HUES48 (cell line): ENCODE data around the gene ASB7.

Experiments used
- H3K27ac ChIP-seq: one replicate; pipeline ENCODE4 v1.7.0; 2013; ENCODE audit warnings: low read depth, low read length, inconsistent platforms
- H3K27me3 ChIP-seq: 2 replicates; pipeline ENCODE4 v1.6.1; 2013; ENCODE audit warnings: mild to moderate bottlenecking, low read length; ENCODE audit not compliant: control insufficient read depth, insufficient read depth
- H3K36me3 ChIP-seq: 2 replicates; pipeline ENCODE4 v1.6.1; 2013; ENCODE audit warnings: low read length; ENCODE audit not compliant: control insufficient read depth, insufficient read depth
- H3K4me1 ChIP-seq: 2 replicates; pipeline ENCODE4 v1.6.1; 2013; ENCODE audit warnings: mild to moderate bottlenecking, low read length; ENCODE audit not compliant: control insufficient read depth, insufficient read depth
- H3K4me3 ChIP-seq: 2 replicates; pipeline ENCODE4 v1.5.1; 2013; ENCODE audit warnings: mild to moderate bottlenecking, low read depth, low read length
- H3K9ac ChIP-seq: 2 replicates; pipeline ENCODE4 v1.6.1; 2013; ENCODE audit warnings: mild to moderate bottlenecking, low read depth, low read length, moderate library complexity
- H3K9me3 ChIP-seq: 2 replicates; pipeline ENCODE4 v1.6.1; 2013; ENCODE audit warnings: low read length; ENCODE audit not compliant: control insufficient read depth, insufficient read depth

Gene ASB7

DNA sequence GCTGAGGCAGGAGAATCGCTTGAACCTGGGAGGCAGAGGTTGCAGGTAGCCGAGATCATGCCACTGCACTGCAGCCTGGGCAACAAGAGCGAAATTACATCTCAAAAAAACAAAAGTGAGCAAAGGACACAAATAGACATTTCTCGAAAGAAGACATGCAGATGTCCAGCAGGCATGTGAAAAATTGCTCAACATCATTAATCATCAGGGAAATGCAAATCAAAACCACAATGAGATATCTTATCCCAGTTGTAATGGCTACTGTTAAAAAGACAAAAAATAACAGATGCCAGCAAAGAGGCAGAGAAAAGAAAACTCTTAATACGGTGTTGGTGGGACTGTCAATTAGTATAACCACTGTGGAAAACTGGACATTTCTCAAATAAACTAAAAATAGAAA is 20.9 kb downstream of the ASB7 start:
- Histone ChIP-seq H3K9me3 (no peaks in the 10 kb centered on the region), H3K4me1 (no peaks in the 10 kb centered on the region), H3K27me3 (no peaks in the 10 kb centered on the region), H3K36me3 (peaks cover 20% of the 10 kb centered on the region), H3K27ac (no peak overlapping the region), H3K9ac (no peak overlapping the region), H3K4me3 (no peak overlapping the region)

DNA sequence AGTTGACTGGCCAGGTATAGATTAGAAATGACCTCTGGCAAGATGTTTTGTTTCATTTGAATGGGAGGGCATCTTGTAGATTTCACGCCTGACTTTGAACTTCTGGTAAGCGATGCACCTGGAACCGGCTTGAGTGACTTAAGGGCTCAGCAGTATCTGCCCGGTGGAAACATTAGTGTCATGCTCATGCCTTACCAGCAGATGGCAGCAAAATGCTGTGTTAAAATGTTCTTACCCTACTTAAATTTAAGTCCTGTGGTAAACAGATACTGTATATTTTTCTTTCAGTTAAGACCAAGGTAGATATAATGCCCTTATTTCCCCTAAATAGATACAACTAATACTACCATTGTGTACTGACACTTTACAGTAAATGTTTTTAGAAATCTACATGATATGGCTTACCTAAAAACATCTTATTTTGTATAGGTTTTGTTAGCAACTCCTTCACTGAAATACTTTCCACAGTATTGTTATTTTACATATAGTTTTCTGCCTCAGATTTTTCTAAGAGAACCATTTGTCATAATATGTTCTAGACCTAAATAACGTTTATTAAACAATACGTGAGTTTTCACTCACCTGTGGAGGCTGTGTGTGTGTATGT is 25.5 kb downstream of the ASB7 start:
- Histone ChIP-seq H3K27me3 (no peaks in the 10 kb centered on the region), H3K9ac (no peak overlapping the region), H3K27ac (no peak overlapping the region), H3K36me3 (peaks cover 27% of the 10 kb centered on the region), H3K9me3 (no peaks in the 10 kb centered on the region), H3K4me3 (no peak overlapping the region), H3K4me1 (peaks cover 4% of the 10 kb centered on the region; the same call in 1 of the 2 replicates)

- Histone ChIP-seq H3K27ac (no peak overlapping the region), H3K9ac (no peak overlapping the region), H3K36me3 (peaks cover 27% of the 10 kb centered on the region), H3K27me3 (no peaks in the 10 kb centered on the region), H3K4me3 (no peak overlapping the region), H3K4me1 (peaks cover 4% of the 10 kb centered on the region; the same call in 1 of the 2 replicates), H3K9me3 (no peaks in the 10 kb centered on the region)
These were observed 26.4 kb downstream of the ASB7 start for GRCh38 chr15:100628746-100629145.

- peaks cover 27% of the 10 kb centered on the region for H3K36me3 ChIP-seq
- no peak overlapping the region for H3K9ac ChIP-seq
- H3K27me3 ChIP-seq, result no peaks in the 10 kb centered on the region
- peaks cover 30% of the 10 kb centered on the region for H3K4me1 ChIP-seq
- H3K4me3 ChIP-seq, result no peak overlapping the region
- H3K9me3 ChIP-seq, result no peaks in the 10 kb centered on the region
- no peak overlapping the region for H3K27ac ChIP-seq
These were observed 29.4 kb downstream of the ASB7 start for GRCh38 chr15:100631831-100632230.

DNA sequence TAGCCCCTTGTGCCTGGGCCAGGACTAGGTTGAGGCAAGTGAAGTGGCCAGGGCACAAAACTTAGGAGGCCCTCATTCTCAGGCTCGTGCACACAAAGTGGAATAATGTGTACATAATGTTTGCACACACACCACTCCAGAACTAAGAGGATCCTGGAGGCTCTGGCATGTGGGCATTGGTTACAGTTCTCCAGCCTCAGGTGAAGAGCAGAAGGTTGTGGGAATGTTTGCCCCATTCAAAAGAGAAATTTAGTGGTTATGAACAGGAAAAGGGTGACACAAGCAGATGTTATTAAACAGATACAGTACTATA is 31.3 kb downstream of the ASB7 start:
- Histone ChIP-seq H3K9me3 (no peaks in the 10 kb centered on the region), H3K9ac (no peak overlapping the region), H3K27me3 (no peaks in the 10 kb centered on the region), H3K27ac (no peak overlapping the region), H3K36me3 (peaks cover 27% of the 10 kb centered on the region), H3K4me1 (peaks cover 30% of the 10 kb centered on the region), H3K4me3 (no peak overlapping the region)

DNA sequence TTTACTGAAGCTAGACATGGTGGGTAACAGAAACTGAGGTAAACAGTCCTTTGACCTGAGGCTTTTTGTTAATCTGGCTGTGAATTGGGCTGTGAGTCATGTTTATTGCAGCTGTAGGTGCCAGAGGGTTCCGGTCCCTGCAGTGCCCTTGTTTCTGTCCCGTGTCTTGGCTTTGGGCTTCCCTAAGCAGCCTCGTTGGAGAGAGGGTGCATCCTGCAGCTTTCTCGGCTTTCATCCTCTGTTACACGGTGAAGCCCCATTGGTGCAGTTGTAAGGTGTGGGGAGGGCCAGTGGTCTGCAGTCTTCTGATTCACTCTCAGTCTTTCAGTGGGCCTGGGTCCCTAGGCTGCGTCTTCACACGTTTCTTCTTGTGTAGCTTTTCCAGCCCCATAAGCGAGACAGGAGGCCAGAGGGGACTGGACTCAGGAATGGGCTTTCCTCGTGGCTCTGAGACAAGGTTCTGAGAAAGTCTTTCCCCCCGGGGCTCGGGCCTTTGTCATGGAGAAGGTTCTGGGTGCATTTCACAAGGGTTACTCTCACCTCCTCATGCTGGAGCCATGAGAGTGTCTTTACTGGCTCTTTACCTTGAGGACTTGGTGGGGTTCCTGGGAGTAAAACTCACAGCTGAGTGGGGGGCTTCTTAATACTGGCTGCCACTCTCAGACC is 33.1 kb downstream of the ASB7 start:
- 0 out of 2 replicates have a peak overlapping the region, but pooled peaks have one; percentile 8 for H3K9ac ChIP-seq
- H3K27ac ChIP-seq, result peak overlapping the region; percentile 95
- no peaks in the 10 kb centered on the region for H3K27me3 ChIP-seq
- H3K4me1 ChIP-seq, result peaks cover 32% of the 10 kb centered on the region
- H3K9me3 ChIP-seq, result no peaks in the 10 kb centered on the region
- peaks cover 12% of the 10 kb centered on the region for H3K36me3 ChIP-seq
- H3K4me3 ChIP-seq, result no peak overlapping the region

DNA sequence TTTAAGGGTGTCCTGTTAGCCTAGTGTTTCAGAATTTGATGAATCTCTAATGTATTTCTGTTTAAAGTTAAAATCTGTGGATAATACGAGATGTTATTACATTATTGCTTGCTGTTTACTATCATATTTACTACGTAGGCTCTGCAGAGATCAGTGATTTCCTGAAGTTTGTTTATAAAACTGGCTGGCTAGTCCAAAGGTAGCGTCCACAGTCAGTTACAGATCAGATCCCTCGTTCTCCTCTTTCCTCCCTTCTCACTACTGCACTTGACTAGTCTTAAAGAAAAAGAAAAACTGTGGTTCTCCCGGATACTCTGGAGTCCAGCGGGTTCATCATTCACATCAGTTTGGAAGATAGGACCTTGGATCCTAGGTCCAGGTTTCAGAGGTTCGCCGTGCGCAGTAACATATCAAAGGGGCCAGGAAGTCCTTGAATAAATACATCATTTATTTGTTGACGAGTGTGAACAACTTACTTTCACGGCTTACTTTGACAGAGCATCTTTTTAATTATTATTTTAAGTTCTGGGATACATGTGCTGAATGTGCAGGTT is 35.9 kb downstream of the ASB7 start:
- Histone ChIP-seq H3K9me3 (no peaks in the 10 kb centered on the region), H3K27me3 (no peaks in the 10 kb centered on the region), H3K4me3 (no peak overlapping the region), H3K4me1 (peaks cover 28% of the 10 kb centered on the region), H3K27ac (no peak overlapping the region), H3K9ac (no peak overlapping the region), H3K36me3 (no peaks in the 10 kb centered on the region)

DNA sequence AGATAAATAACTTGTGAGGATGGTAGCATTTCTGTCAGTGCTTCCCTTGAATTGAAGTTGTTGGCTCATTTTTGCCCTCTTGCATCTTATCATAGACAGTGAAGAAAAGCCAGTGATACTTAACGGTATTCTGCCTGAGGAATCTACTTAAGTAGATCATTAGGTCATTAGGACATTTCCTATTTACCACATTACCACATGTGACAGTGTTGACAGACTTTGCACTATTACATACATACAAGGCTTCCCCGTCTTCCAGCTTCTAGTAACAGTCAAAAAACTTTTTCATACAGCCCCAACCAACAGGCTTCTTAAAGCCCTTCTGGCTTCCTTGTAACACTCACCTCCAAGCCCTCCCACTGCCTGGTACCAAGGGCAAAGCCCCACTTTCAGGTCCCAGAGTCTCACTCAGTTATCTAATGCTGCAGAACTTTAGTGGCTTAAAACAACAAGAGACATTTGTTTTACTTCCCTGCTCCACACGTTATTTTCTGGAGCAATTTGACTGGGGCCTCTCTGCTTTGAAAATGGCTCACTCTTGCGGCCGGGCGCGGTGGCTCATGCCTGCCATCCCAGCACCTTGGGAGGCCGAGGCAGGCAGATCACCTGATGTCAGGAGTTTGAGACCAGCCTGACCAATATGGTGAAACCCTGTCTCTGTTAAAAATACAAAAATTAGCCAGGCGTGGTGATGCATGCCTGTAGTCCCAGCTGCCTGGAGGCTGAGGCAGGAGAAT is 40.0 kb downstream of the ASB7 start:
- no peak overlapping the region for H3K9ac ChIP-seq
- no peak overlapping the region for H3K27ac ChIP-seq
- 0 out of 2 replicates have a peak, but pooled peaks cover 2% of the 10 kb centered on the region for H3K4me1 ChIP-seq

DNA sequence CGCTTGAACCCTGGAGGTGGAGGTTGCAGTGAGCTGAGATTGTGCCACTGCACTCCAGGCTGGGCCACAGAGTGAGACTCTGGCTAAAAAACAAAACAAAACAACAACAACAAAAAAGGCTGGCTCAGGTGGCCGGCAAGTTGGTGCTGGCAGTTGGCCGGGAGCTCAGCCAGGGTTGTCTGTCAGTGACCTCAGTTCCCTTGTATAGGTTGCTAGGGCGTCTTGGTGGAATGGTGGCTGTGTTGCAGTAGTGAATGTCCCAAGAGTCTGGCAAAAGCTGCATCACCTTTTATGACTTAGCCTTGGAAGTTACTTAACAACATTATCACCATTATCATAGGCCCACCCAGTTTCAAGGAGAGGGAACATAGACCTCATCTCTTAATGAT is 40.6 kb downstream of the ASB7 start:
- 0 out of 2 replicates have a peak, but pooled peaks cover 2% of the 10 kb centered on the region for H3K4me1 ChIP-seq

More for the DNA sequence above, 40.0 kb downstream of the ASB7 start:
- Histone ChIP-seq H3K9me3 (no peaks in the 10 kb centered on the region), H3K27me3 (no peaks in the 10 kb centered on the region), H3K36me3 (no peaks in the 10 kb centered on the region), H3K4me3 (no peak overlapping the region)

GRCh38 chr15:100645671-100646070 is 43.3 kb downstream of the ASB7 start:
- Histone ChIP-seq H3K9me3 (no peaks in the 10 kb centered on the region), H3K36me3 (peaks cover 7% of the 10 kb centered on the region; the same call in 1 of the 2 replicates)

More for the DNA sequence above, 40.6 kb downstream of the ASB7 start:
- H3K27ac ChIP-seq, result no peak overlapping the region
- H3K4me3 ChIP-seq, result no peak overlapping the region
- H3K36me3 ChIP-seq, result no peaks in the 10 kb centered on the region
- no peaks in the 10 kb centered on the region for H3K27me3 ChIP-seq
- no peak overlapping the region for H3K9ac ChIP-seq
- no peaks in the 10 kb centered on the region for H3K9me3 ChIP-seq

DNA sequence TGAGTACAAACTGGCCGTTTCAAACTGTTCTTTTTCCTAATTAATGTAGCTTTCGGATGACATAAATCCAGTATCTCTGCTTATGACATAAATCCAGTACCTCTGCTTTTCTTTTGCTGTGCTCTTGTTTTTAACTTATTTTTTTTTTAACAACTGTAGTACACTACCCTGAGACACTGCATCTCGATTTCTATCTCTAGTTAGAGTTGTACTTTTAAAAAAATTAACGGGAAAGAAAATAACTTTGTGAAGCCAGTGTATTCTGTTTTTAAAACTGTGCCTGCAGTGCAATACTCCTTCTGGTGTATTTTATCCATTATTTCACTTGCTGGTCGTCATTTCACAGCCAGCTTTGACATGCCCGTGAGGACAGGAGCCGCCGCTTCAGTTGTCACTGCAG is 46.6 kb downstream of the ASB7 start:
- no peak overlapping the region for H3K27ac ChIP-seq
- no peaks in the 10 kb centered on the region for H3K9me3 ChIP-seq
- H3K4me1 ChIP-seq, result peaks cover 2% of the 10 kb centered on the region; the same call in 1 of the 2 replicates
- no peaks in the 10 kb centered on the region for H3K27me3 ChIP-seq
- H3K4me3 ChIP-seq, result no peak overlapping the region
- no peak overlapping the region for H3K9ac ChIP-seq
- H3K36me3 ChIP-seq, result peaks cover 7% of the 10 kb centered on the region; the same call in 1 of the 2 replicates

More at GRCh38 chr15:100645671-100646070, 43.3 kb downstream of the ASB7 start:
- H3K4me1 ChIP-seq, result no peaks in the 10 kb centered on the region
- no peak overlapping the region for H3K4me3 ChIP-seq
- no peaks in the 10 kb centered on the region for H3K27me3 ChIP-seq
- H3K9ac ChIP-seq, result no peak overlapping the region
- no peak overlapping the region for H3K27ac ChIP-seq
